Dedifferentiated amniotic fluid mesenchymal stem cell (primary cell): ENCODE data around the gene TTC13.

ENCODE experiments used
- DNase-seq: peaks from one replicate; pipeline ENCODE4 v3.0.0-alpha.2; 2016; ENCODE audit errors: extremely low spot score

Gene TTC13

DNA sequence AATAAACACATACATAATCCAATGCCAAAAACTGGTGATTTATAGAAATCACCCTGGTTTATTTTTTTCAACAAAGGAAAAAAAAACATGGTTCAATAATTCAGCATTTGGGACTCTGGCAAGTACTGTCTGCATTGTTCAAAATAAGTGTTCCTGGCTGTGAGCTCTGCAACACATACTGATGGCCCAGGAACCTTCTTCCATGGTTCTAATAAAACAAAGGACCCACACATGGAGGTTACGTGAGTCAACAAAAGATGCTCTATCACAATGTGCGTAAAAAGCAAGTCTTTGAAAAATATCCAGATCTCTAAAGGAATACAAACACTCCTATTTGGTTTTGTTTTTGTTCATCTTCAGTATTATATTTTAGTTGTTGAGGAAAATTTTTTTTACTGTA lies 72.4 kb downstream of the TTC13 start:
- no peak for DNase-seq

DNA sequence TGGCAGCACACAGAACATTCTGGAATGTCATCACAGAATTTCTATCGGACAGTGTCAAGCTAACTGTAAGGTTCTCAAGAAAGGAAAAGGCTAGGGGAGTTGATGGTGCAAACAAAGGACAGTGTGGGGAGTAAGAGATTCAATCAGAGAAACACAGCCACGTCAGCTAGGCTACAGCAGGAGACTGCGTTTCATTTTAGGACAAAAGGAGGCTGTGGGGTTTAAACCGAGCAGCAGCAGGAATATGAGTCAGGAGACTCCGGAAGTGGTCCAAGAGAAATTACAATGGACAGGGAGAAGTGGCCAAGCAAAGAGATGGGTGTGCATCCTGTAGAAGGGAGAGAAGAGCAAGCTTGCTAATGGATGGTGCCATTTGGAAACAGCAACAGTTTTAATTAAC lies 72.9 kb downstream of the TTC13 start:
- DNase-seq, result no peak

DNA sequence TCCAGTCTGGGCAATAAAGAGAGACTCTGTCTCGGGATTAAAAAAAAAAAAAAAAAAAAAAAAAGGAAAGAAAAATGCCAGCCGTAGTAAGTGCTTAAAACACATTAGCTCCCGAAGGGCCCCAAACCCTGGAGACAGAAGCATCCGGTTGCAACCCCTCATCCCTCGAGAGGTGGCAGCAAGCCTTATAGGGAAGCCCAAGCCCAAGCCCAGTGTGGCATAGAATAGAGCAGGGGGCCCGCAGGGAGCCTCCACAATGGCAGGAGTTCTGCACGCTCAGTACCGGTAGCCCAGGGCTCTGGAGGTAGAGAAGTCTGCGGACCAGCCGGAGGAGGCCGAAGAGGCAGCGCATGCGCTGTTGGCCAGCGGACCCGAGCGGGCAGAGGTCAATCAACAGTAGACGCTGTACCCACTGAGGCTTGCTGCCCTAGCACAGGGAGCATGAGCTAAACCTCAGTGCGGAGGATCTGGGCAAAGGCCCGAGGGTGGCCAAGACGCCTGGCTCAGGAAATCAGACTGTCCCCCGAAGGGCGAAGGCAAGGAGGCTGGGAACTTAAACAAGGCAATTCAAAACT lies 76.2 kb downstream of the TTC13 start:
- DNase-seq, result no peak

GRCh38 chr1:230901671-230902070 lies 77.0 kb downstream of the TTC13 start:
- no peak for DNase-seq

DNA sequence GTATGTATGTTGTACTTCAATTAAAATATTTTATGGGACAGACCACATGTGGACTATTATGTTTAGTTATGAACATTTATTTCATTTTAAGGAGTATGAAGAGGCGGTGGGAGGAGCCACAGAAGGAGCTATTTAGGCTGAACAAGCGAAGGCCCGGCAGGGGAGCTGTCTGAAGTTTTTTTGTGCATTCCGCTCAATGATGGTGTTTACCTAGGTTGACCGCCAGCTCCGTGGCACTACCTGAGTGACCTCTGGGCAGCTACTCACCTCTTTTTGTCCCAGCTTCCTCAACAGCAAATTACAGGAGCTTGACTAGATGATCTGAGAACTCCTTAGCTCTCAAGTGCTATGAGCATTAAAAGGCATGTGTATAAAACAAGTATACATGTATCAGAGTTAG lies 77.7 kb downstream of the TTC13 start:
- DNase-seq, result no peak

DNA sequence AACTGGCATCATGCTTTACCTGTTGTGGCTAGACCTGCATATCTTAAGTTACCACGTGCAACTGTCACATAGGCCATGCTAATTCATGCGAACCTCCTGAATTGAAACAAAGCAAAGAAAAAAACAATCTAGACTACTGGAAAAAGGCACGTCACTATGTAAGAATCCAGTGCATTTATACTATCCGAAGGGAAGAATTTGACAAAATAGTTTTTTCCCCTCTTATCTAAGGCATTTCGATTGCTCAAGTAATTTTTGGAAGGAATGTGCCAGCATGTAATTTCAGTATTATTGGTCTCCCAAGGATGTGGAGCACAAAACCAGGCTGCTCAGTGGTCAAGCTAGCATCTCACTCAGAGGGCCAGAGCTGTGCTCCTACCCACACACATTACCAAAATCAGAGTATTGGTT lies 78.8 kb downstream of the TTC13 start:
- DNase-seq, result peak; percentile 96

DNA sequence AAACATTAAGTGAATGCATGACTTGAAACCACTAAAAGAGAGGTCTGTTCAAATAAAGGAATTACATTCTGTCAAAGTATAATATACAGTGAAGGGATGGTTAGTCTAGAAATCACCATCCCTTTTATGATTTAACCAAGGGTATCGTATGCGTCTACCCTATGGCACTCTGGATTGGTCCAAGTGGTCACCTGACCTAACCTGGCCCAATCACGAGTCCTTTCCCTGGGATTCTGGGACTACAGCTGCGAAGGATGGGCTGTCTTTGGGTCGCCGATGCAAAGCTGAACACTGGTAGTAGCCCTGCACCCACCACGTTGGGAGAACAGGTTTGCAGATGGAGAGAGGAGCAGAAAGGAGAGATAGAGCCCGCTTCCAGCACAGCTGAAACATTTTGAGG lies 79.9 kb downstream of the TTC13 start:
- no peak for DNase-seq

- no peak for DNase-seq
Observed at GRCh38 chr1:230898144-230898543, 80.5 kb downstream of the TTC13 start.

GRCh38 chr1:230896779-230897178 lies 81.9 kb downstream of the TTC13 start:
- DNase-seq, result no peak

- DNase-seq, result no peak
Observed at GRCh38 chr1:230895452-230895851, 83.2 kb downstream of the TTC13 start.

GRCh38 chr1:230894664-230895063 lies 84.0 kb downstream of the TTC13 start:
- no peak for DNase-seq

DNA sequence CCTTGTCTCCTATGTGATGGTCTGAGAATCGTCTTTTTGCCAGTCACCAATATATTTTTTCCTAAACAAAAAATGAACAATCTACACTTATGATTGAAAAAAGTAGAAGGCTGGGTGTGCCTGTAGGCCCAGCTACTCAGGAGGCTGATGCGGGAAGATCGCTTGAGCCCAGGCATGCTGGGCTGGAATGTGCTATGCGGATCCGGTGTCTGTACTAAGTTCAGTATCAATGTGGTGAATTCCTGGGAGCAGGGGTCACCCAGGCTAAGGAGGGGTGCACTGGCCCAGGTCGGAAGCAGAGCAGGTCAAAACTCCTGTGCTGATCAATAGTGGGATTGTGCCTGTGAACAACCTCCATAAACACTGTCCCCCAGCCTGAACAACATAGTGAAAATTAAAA lies 84.6 kb downstream of the TTC13 start:
- no peak for DNase-seq

DNA sequence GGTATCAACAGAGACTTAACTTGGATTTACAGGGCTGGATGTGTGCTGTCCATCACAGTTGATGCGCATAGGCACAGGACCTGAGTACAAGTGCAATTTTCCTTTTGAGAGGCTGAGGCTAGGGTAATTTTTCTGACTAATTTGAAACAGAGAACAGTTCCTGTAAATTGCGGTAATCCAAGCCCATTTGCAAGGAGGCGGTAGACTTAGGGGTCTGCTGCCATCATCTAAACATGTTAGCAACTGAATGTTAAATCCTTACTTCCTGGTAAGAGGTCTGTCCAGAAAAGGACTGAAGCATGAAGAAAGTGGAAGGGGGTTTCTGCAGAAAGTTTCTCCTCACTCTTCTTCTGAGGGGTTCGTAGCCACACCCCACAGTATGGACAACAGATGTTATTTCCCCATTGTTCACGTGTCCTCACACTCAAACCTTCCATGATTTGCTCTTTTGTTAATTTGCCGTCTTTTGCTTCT lies 86.6 kb downstream of the TTC13 start:
- no peak for DNase-seq

DNA sequence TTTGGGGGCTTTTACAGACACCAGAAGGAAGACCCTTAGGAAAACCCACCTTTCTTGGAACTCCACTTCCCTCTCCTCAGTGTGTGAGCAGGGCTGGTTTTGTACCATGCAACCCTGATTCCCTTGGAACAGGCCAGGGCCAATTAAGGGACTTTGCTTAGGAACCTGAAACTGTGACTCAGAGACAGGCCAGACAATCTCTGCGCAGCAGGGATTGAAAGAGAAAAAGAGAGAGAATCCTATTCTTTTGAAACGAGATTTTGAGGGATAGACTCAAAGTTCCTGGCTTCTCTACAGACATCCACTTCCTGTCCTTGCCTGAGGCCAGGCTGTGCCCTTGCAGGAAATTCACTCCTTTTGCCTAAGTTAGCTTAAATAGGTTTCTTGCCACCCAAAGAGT lies 87.2 kb downstream of the TTC13 start:
- DNase-seq, result no peak

GRCh38 chr1:230884646-230885045 lies 94.0 kb downstream of the TTC13 start:
- DNase-seq, result no peak

DNA sequence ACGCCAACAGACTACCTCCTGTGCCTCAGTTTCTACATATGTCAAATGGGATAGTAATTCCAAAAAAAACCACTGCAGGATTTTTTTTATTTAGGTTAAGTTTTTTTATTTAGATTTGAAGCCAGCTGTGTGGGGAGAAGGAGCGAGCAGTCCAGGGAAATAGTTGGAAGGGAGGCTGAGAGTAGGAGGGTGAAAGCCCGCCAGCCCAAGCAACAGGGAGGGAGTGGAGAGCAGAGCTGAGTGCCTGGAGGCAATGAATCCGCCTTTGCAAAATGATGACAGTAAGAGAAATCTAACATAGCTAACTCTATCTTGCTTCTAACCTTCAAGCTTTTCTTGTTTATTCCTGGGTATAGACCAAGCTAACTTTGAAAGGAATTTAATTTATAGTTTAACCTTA lies 94.7 kb downstream of the TTC13 start:
- peak; percentile 44 for DNase-seq

DNA sequence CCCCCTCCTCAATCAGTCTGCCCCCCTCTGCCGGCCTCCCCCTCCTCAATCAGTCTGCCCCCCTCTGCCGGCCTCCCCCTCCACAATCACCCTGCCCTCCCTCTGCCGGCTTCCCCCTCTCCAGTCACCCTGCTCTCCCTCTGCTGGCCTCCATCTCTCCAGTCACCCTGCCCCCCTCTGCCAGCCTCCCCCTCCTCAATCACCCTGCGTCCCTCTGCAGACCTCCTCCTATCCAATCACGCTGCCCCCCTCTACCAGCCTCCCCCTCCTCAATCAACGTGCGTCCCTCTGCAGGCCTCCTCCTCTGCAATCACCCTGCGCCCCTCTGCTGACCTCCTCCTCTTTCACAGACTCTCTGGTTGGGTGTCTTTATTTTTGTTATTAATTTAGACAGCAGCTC lies 98.9 kb downstream of the TTC13 start:
- no peak for DNase-seq

DNA sequence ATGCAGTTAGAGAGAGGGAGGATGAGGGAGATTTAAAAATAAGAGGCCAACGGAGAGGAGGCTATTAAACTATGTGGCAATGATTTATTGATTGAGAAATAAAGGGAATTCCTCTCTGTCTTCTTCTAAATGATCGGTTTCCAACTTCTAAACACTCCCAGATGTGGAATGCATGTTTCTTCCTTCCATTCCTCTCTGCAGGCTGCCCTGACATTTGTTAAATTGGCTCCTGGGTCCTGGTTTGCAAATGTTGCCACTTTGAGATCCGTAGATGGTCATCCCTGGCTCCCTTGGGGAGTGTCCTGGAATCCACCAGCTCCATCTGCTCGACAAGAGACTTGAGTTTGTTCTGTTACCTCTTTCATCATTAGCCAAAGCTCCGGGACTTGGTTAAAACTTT lies 100.1 kb downstream of the TTC13 start:
- peak; percentile 71 for DNase-seq

DNA sequence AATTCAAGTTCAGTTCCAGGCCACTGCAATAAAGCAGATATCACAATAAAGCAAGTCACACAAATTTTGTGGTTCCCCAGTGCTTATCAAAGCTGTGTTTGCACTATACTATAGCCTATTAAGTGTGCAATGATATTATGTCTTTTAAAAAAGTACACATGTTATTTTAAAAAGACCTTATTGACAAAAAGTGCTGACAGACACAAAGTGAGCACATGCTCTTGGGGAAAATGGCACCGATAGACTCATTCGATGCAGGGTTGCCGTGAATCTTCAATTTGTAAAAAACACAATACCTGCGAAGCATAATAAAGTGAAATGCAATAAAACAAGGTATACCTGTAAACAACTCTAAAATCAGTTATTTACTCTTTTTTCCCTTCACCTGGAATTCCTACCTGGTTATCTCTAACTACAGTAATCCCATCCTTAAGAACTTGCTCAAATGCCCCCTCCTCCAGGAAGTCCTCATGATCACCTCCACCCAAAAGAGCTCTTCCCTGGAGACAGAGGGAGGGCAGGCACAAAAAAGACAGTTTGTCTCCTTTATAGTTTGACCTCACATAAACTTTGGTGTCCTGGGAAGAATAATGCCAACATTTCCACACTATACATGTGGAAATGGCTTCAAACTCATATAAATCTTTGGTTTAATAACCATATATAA lies 100.6 kb downstream of the TTC13 start:
- DNase-seq, result no peak

GRCh38 chr1:230877146-230877923 lies 101.3 kb downstream of the TTC13 start:
- DNase-seq, result peak; percentile 67

GRCh38 chr1:230876660-230877059 lies 102.0 kb downstream of the TTC13 start:
- no peak for DNase-seq

DNA sequence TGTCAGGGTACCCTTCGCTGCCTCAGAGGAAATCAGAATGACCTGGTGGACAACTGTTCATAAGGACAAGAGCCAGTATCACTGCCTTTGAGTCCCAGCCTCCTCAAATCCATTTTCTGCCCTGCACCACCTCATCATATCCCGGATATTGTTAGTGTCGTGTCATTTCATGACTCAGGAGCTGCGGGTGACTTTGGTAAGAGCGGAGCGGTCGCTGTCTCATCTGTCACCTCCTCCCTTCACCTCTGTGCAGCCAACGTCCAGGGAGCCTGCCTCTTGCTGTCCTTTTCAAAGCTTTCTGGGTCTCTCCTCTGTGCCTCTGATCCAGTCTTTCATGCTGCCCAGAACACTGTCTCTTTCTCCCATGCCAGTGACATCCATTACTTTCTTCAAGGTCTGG lies 103.3 kb downstream of the TTC13 start:
- DNase-seq, result no peak

- DNase-seq, result no peak
Observed at GRCh38 chr1:230870916-230871315, 107.7 kb downstream of the TTC13 start.
